K562 (cell line): ENCODE results near the gene TMEFF2. TPM values are rescaled to one million over a fixed set of nuclear protein-coding genes. Genes with fewer than 3 reads are reported as not detected.

Experiments used
- ATAC-seq: fragments of 200-7000 bp; cut with Tn5 transposase; 3 replicates; pipeline ENCODE4 v1.9.1; 2020; ENCODE audit warnings: moderate library complexity
- BruUV-seq: library from RNA; stranded (reverse); fragments of 400-500 nt; replicated peaks from 2 replicates; lab custom pipeline; 2021; lab: Mats Ljungman, UMichigan
- CTCF ChIA-PET: fragments of 300-600 bp; formaldehyde crosslinking; extraction: SDS; loops from one replicate; lab custom pipeline; 2021; ENCODE audit warnings: low intra/inter-chr PET ratio; lab: Yijun Ruan, JAX
- POLR2A ChIA-PET: fragments of 300-600, 350-650 bp; sonication (Branson Sonifier 250); formaldehyde crosslinking; extraction: SDS; loops from one replicate; lab custom pipeline; 2021; ENCODE audit warnings: antibody characterized with exemption, inconsistent platforms; lab: Yijun Ruan, JAX
- DNase-seq, 4 experiments: peaks; one replicate each; pipeline versions ENCODE4 v3.0.0 to v3.0.0-alpha.2; 2011 to 2018; ENCODE audit warnings: low spot score in 3 of 4, mixed read lengths in 3 of 4; ENCODE audit errors: extremely low read depth in 1 of 4
- FAIRE-seq: peaks from 2 replicates; lab custom pipeline; 2011; peaks lifted over from hg19 to GRCh38; lab: Jason Lieb, UNC
- H2AFZ ChIP-seq: 2 replicates; pipeline ENCODE4 v1.6.0; 2011; ENCODE audit warnings: low read depth, low read length, control low read depth, inconsistent platforms
- H3K27ac ChIP-seq: fragments of 200-600 bp; 3 replicates; pipeline ENCODE4 v1.8.0; 2011; ENCODE audit warnings: low read depth, mild to moderate bottlenecking, control low read depth, inconsistent platforms, low read length, moderate library complexity, mixed read lengths; ENCODE audit errors: extremely low read depth
- H3K27me3 ChIP-seq, 2 experiments: fragments of 300-600 bp in 1 of 2; 2 replicates in 1 of 2; 3 replicates in 1 of 2; pipeline versions ENCODE4 v1.6.0 to v1.8.0; 2011; ENCODE audit warnings: inconsistent platforms in 2 of 2, low read length in 2 of 2, mild to moderate bottlenecking in 1 of 2, mixed read lengths in 1 of 2, moderate library complexity in 1 of 2; ENCODE audit not compliant: control insufficient read depth in 2 of 2, insufficient read depth in 2 of 2
- H3K36me3 ChIP-seq: fragments of 300-600 bp; 3 replicates; pipeline ENCODE4 v1.8.0; 2011; ENCODE audit warnings: mild to moderate bottlenecking, low read length, inconsistent platforms; ENCODE audit not compliant: control insufficient read depth, insufficient read depth
- H3K4me1 ChIP-seq, 2 experiments: fragments of 200-600 bp in 1 of 2; replicated peaks in 1 of 2; 2 replicates in 1 of 2; 3 replicates in 1 of 2; pipeline versions ENCODE4 v1.5.1 to v1.8.0; 2011; ENCODE audit warnings: inconsistent platforms in 2 of 2, low read length in 2 of 2, mild to moderate bottlenecking in 1 of 2, mixed read lengths in 1 of 2, moderate library complexity in 1 of 2; ENCODE audit not compliant: control insufficient read depth in 2 of 2, insufficient read depth in 2 of 2
- H3K4me2 ChIP-seq: 2 replicates; pipeline ENCODE4 v1.6.1; 2011; ENCODE audit warnings: low read length, control low read depth, inconsistent platforms, mixed read lengths; ENCODE audit not compliant: insufficient read depth
- H3K4me3 ChIP-seq: fragments of 200-600 bp; sonication (generic), shearing (Covaris generic); 2 replicates; pipeline ENCODE4 v1.5.1; 2016; ENCODE audit warnings: control low read depth, inconsistent platforms
- H3K79me2 ChIP-seq: fragments of 200-600 bp; 3 replicates; pipeline ENCODE4 v1.8.0; 2011; ENCODE audit warnings: low read length, inconsistent platforms; ENCODE audit not compliant: control insufficient read depth, insufficient read depth
- H3K9ac ChIP-seq, 2 experiments: 2 replicates each; pipeline versions ENCODE4 v1.6.0 to v1.6.1; 2011; ENCODE audit warnings: low read depth in 2 of 2, low read length in 2 of 2, control low read depth in 1 of 2, inconsistent platforms in 1 of 2, mild to moderate bottlenecking in 1 of 2, mixed read lengths in 1 of 2; ENCODE audit not compliant: insufficient read depth in 1 of 2
- H3K9me1 ChIP-seq: one replicate; pipeline ENCODE4 v1.6.0; 2011; ENCODE audit warnings: inconsistent platforms, mild to moderate bottlenecking, low read length, moderate library complexity; ENCODE audit not compliant: control insufficient read depth, insufficient read depth
- H3K9me3 ChIP-seq: replicated peaks from 2 replicates; pipeline ENCODE4 v1.5.1; 2011; ENCODE audit warnings: low read depth, low read length, inconsistent platforms; ENCODE audit not compliant: control insufficient read depth, insufficient read depth
- H4K20me1 ChIP-seq: replicated peaks from 2 replicates; pipeline ENCODE4 v1.6.1; 2011; ENCODE audit warnings: low read length, inconsistent platforms, mixed read lengths; ENCODE audit not compliant: control insufficient read depth, insufficient read depth
- CREB3 ChIP-seq: fragments of 450-650 bp; conservative IDR thresholded peaks from 2 replicates; pipeline ENCODE4 v1.6.1; 2016; ENCODE audit warnings: missing genetic modification characterization, low read depth, mild to moderate bottlenecking, missing compliant biosample characterization, moderate library complexity
- E2F5 ChIP-seq: sonication (generic); formaldehyde crosslinking; IDR thresholded peaks from 2 replicates; pipeline ENCODE4 v1.8.0; 2022; ENCODE audit warnings: mild to moderate bottlenecking, missing genetic modification reagents
- HNRNPLL ChIP-seq: fragments of 200-400 bp; formaldehyde crosslinking; IDR thresholded peaks from 2 replicates; pipeline ENCODE4 v1.6.1; 2017; ENCODE audit warnings: low read length, low read depth, mild to moderate bottlenecking; ENCODE audit not compliant: poor library complexity, severe bottlenecking
- KAT7 ChIP-seq: sonication (generic); formaldehyde crosslinking; IDR thresholded peaks from 2 replicates; pipeline ENCODE4 v1.8.0; 2022; ENCODE audit warnings: missing genetic modification reagents, mild to moderate bottlenecking, borderline replicate concordance
- MEIS2 ChIP-seq: fragments of 450-650 bp; IDR thresholded peaks from 2 replicates; pipeline ENCODE4 v1.6.1; 2014; ENCODE audit warnings: mild to moderate bottlenecking; ENCODE audit not compliant: partially characterized antibody
- PKNOX1 ChIP-seq: fragments of 450-650 bp; IDR thresholded peaks from 2 replicates; pipeline ENCODE4 v1.6.1; 2016
- PTTG1 ChIP-seq: fragments of 450-650 bp; IDR thresholded peaks from 2 replicates; pipeline ENCODE4 v1.6.1; 2016; ENCODE audit warnings: low read depth, mild to moderate bottlenecking, missing genetic modification characterization, missing compliant biosample characterization
- ZNF3 ChIP-seq: fragments of 250-450 bp; sonication (Bioruptor Pico); IDR thresholded peaks from 2 replicates; pipeline ENCODE4 v1.5.0; 2021; ENCODE audit warnings: mild to moderate bottlenecking, moderate library complexity
- ZNF444 ChIP-seq: fragments of 250-450 bp; sonication (Bioruptor Pico); IDR thresholded peaks from 2 replicates; pipeline ENCODE4 v1.4.0; 2020; ENCODE audit warnings: mild to moderate bottlenecking, moderate library complexity
- in situ Hi-C: fragments of 300-500 bp; cut with MboI; formaldehyde crosslinking; loops from 4 replicates; pipeline ENCODE4 v1.15.0; 2018; ENCODE audit warnings: inconsistent platforms, mixed read lengths
- intact Hi-C: fragments of 100-400 bp; cut with micrococcal nuclease; formaldehyde crosslinking; loops from 2 replicates; pipeline ENCODE4 v1.14.2; 2022
- polyA plus RNA-seq, 8 experiments: library from polyadenylated mRNA; depleted of rRNA in 4 of 8; stranded (reverse) in 5 of 8; unstranded in 3 of 8; fragments of >200 nt; fragmentation: Nextera tagmentation in 2 of 8; fragmentation: Illumina TruSeq in 1 of 8; extraction: Ambion mirVana in 2 of 8; extraction: Trizol in 1 of 8; gene quantifications; 2 replicates each; pipeline versions ENCODE4 v1.2.1 to v1.2.3, GENCODE V29; 2011 to 2014; ENCODE audit warnings: inconsistent platforms in 1 of 8, missing spikeins in 1 of 8
- total RNA-seq, 7 experiments: library from RNA; depleted of rRNA in 6 of 7; stranded (reverse); fragments of >200 nt in 6 of 7; fragmentation: Illumina TruSeq in 2 of 7; extraction: Trizol in 2 of 7; gene quantifications; 2 replicates each; pipeline versions ENCODE4 v1.2.1 to v1.2.3, GENCODE V29; 2011 to 2021; ENCODE audit warnings: low replicate concordance in 1 of 7

Gene TMEFF2
- total and polyA plus RNA-seq, 9 of the 15 experiments (the other 6 are each of a cell fraction or from before 2014, with no cell fraction given) = 1.4 TPM; not detected in 8

GRCh38 chr2:191923652-191923997, 271.1 kb downstream of the TMEFF2 start:
- H4K20me1 ChIP-seq = no peaks in the 10 kb centered on the region
- no peak overlapping the region for H3K4me2 ChIP-seq
- BruUV-seq = no TSS peak
- FAIRE-seq (no peak), DNase-seq (no peak), ATAC-seq (no peak)
- H3K4me3 ChIP-seq = no peak overlapping the region
- TF ChIP-seq MEIS2 (no peak), ZNF444 (CRISPR knock-in tag) (no peak), ZNF3 (CRISPR knock-in tag) (no peak), PTTG1 (tag) (no peak), PKNOX1 (no peak), E2F5 (CRISPR knock-in tag) (no peak), KAT7 (no peak), CREB3 (tag) (no peak), HNRNPLL (no peak)
- no peaks in the 10 kb centered on the region for H3K9me1 ChIP-seq
- no peaks in the 10 kb centered on the region; the same call in 2 of the 3 replicates for H3K79me2 ChIP-seq
- CTCF ChIA-PET = no interaction called here
- in situ Hi-C loops = no loop called here
- intact Hi-C loops = no loop called here
- H3K4me1 ChIP-seq = peaks cover 0 to 17% of the 10 kb centered on the region in 2 experiments; a peak in 4 of 5 replicates
- H3K27ac ChIP-seq = no peak overlapping the region
- POLR2A ChIA-PET = no interaction called here
- H3K36me3 ChIP-seq = no peaks in the 10 kb centered on the region
- no peaks in the 10 kb centered on the region for H3K9me3 ChIP-seq
- H3K9ac ChIP-seq = no peak overlapping the region
- no peaks in the 10 kb centered on the region for H3K27me3 ChIP-seq
- no peak overlapping the region for H2AFZ ChIP-seq
